ENCODE data around the gene TWIST2.
A peak's percentile ranks its signal among the peaks of the same experiment; 100 is the strongest.

The TWIST2 gene

DNA sequence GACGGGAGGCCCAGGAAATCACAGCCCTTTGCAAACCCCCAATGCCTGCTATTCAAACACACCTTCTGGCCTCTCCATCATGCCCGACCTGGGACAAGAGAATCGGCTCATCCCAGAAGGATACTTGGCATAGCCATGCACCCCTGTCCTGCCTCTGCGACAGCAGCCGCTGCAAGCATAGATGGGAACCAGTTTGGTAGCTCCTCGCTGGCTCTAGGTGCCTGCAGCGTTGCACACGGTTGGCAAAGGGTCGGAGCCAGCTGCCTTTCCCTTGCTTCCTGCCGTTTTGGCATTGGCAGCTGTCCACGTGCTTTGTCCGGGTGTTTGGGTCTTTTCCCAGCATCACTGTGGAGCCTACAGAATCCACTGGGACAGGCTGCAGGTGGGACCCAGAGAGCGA is 76.9 kb downstream of the TWIST2 start:
- DNase-seq, result peak; percentile 37

- no peak for DNase-seq
Measured at GRCh38 chr2:238925281-238925680, 77.4 kb downstream of the TWIST2 start.

- no peak for DNase-seq
Measured at GRCh38 chr2:238925816-238926521, 78.1 kb downstream of the TWIST2 start.

- no peak for DNase-seq
Measured at GRCh38 chr2:238926761-238927611, 79.1 kb downstream of the TWIST2 start.

- DNase-seq, result no peak
Measured at GRCh38 chr2:238927746-238928519, 80.0 kb downstream of the TWIST2 start.

GRCh38 chr2:238928520-238929241 is 80.8 kb downstream of the TWIST2 start:
- DNase-seq, result no peak

- DNase-seq, result no peak
Measured at GRCh38 chr2:238929242-238930081, 81.6 kb downstream of the TWIST2 start.

DNA sequence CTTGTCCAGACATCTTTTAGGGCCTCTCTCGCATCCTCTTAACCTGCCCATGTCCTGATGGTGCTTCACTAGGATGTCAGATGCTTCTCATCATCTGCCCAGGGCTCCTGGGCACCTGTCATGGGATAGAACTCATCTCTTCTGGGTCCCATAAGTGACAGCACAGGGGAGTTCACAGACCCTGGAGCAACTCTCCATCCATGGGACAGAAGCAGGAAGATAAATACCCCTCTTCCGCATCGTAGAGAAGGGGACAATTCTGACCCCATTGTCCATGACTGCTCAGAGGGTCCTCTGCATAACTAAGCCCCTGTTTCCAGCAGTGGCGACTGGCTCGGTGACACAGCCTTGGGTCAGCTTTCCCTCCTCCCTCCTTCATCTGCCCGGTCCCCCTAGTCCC is 82.3 kb downstream of the TWIST2 start:
- DNase-seq, result no peak

- no peak for DNase-seq
Measured at GRCh38 chr2:238936162-238937052, 88.5 kb downstream of the TWIST2 start.

- no peak for DNase-seq
Measured at GRCh38 chr2:238938003-238938400, 90.1 kb downstream of the TWIST2 start.

DNA sequence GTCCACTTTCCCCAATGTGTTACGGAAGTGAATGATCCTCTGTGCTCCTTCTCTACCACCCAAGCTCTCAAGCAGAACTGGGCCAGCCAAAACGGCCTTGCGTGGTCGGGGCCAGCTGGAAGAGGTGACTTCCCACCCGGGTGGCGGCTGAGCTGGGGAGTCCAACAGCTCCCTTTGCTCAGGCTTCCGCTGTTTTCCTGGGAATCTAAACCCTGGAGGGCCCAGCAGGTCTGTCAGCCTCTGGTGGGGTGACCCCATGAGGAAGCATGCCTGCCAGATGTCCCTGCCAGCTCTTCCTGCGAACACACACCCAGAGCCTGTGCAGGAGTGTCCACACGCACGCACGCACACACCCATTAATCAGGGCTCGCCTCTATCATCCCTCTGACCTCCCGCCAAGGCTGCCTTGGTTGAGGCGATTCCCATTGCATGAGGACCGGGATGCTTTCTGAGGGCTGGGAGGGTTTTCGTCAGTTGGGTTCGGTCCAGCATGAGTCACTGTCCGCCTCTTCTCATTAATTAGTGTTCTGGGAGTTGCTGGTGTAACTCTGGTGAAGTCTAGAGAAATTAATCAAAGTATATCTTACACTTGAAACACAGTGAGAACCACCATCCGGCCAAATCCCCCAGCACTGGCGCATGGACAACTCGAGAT is 90.6 kb downstream of the TWIST2 start:
- no peak for DNase-seq

DNA sequence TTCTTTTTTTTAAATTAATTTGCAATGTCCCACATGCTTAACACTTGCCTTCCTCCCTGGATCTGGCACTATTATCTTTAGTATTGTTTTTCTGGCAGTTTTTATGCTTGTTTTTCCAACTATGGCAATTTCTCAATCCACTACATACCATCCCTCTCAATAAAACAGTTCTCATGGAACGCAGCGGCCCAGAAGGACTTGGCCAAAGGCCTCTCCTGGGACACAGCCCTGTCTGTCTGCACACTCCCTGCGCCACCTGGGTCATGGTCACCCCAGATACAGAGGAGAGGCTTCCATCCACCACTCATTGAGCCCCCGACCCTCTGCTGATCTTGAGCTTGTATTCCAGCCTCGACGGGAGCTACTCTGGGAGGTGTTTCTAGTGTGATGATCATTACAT is 91.2 kb downstream of the TWIST2 start:
- DNase-seq, result no peak

DNA sequence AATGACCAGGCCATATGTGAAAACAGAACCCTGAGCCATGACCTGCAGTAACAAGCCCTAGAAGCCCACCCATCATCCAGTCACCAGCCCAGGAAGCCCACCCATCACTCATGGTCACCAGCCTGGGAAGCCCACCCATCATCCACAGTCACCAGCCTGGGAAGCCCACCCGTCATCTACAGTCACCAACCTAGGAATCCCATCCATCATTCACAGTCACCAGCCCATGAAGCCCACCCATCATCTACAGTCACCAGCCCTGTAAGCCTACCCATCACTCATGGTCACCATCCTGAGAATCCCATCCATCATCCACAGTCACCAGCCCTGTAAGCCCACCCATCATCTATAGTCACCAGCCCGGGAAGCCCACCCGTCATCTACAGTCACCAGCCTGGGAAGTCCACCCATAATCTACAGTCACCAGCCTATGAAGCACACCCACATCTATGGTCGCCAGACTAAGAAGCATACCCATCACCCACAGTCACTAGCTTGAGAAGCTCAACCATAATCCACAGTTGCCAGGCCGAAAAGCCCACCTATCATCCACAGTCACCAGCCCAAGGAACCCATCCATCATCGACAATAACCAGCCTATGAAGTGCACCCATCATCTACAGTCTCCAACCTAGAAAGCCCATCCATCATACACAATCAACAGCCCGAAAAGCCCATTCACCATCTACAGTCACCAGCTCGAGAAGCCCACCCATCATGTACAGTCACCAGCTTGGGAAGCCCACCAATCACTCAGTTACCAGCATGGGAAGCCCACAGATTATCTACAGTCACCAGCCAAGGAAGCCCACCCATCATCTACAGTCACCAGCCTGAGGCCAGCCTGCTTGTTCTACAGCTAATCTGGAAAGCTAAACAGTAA is 91.9 kb downstream of the TWIST2 start:
- DNase-seq, result no peak

DNA sequence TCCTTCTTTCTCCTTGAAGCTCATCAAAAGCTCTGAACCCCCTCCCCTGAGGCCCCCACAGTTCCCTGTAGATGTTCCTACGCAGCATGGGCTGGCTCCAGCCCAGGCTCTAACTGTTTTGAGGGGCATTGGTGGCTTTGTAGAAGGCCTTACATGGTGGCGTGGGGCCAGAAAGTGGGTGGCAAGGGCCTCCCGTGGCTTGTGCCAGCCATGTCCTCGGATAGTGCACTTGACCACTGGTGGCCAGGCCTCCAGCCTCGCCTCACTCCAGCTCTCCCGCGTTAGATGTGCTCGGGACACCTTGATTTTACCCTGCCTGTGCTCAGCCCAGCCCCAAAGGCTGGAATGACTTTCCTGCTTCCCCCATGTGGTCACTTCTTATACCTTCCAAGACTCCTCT is 92.9 kb downstream of the TWIST2 start:
- DNase-seq, result no peak

DNA sequence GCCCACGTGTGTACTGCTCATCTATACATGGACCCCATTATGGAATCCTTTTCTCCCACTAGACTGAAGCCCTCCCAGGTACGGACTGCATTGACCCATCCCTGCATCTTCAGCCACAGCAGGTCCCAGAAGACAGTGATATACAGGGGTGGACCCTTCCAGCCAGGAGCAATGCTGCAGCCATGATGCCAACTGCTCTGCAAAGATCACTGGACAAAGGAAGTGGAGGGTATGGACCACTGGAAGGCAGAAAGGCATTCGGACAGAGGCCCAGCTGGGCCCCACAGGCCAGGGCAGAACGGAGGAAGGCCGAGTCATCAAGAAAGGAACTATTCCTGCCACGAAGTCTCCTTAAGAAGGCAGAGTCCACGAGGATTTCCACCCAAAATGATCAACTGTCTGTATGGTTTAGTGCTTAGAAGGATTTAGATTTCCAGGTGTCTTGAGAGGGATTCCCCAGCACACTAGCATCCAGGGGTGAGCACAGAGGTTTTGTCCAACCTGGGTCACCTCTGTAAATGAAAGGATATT is 93.4 kb downstream of the TWIST2 start:
- no peak for DNase-seq

DNA sequence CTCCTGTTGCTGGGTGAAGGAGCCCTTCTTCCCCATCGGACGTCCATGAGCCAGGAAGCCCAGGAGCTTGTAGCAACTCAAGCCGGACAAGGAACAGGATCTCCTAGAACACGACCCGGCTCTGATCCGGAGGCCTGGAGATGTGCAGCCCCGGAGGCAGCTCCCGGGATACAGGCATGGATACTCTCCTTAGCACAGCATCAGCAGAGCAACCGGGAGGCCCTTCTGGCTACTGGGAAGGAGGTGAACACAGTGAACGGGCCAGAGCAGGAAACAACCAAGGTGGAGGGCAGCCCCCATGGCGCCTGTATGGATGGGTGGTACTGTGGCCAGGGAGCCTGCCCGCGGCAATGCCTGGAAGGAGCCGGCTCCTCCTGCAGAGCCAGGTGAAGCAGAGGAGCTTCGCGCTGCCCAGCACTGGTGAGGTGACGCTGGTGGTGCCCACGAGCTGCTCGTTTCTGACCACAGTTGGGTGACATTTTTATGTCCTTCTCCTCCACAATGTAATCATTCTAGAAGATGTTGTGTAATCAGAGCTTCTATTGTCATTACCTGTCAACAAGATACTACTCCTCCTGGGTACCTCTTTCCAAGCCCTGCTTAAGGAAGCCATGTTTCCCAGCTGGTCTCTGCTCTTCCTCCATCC is 94.3 kb downstream of the TWIST2 start:
- DNase-seq, result no peak

DNA sequence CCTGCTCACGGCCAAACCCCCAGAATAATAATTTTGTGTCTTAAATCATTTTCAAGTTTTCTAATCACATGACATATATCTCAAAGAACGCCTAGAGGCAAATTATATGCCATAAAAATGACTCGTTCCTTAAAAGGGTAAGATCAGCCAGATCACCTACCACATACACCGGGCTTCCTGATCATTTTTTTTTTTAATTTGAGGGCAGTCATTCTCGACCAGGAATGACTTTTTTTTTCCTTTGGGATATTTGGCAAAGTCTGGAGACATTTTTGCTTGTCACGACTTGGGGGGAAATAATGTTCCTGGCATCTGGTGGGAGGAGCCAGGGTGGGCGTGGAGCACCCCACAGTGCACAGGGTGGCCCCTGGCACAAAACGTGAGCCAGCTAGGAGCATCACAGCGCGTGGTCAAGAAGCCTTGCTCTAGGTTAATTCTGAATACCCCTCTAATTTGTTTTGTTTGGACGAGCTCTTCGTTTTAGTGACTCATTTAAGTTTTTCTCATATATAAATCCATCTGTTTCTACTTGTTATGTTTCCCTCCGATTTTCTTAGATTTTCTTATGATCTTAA is 94.9 kb downstream of the TWIST2 start:
- DNase-seq, result no peak
